SK-N-SH treated with all-trans-retinoic acid at 6 μM for 48 hours (cell line): ENCODE data around the gene NOM1.
"Not testable (repeated sequence)": the region's sequence is repeated elsewhere in the genome, so short reads cannot be mapped to it uniquely, and the experiment has no call there.

Experiments
- ARNTL ChIP-seq: fragments of 450-650 bp; formaldehyde crosslinking; IDR thresholded peaks from 2 replicates; pipeline ENCODE4 v1.5.0; 2020; ENCODE audit warnings: low read depth, mild to moderate bottlenecking, moderate library complexity, borderline replicate concordance
- CREB5 ChIP-seq: fragments of 250-450 bp; sonication (Bioruptor Pico); IDR thresholded peaks from 2 replicates; pipeline ENCODE4 v1.5.1; 2020; ENCODE audit warnings: low read depth, mild to moderate bottlenecking, moderate library complexity
- CSDC2 ChIP-seq: fragments of 250-450 bp; sonication (Bioruptor Pico); IDR thresholded peaks from 2 replicates; pipeline ENCODE4 v1.5.0; 2020; ENCODE audit warnings: mild to moderate bottlenecking, moderate library complexity
- CSRNP3 ChIP-seq: fragments of 250-450 bp; sonication (Bioruptor Pico); IDR thresholded peaks from 2 replicates; pipeline ENCODE4 v1.5.1; 2021; ENCODE audit warnings: mild to moderate bottlenecking, moderate library complexity
- ESRRG ChIP-seq: fragments of 250-450 bp; sonication (Bioruptor Pico); IDR thresholded peaks from 2 replicates; pipeline ENCODE4 v1.6.1; 2021; ENCODE audit warnings: mild to moderate bottlenecking
- GLIS3 ChIP-seq: fragments of 250-450 bp; sonication (Bioruptor Pico); IDR thresholded peaks from 2 replicates; pipeline ENCODE4 v1.5.0; 2020; ENCODE audit warnings: mild to moderate bottlenecking, moderate library complexity
- ISL1 ChIP-seq: fragments of 250-450 bp; sonication (Bioruptor Pico); IDR thresholded peaks from 2 replicates; pipeline ENCODE4 v2.1.2; 2022; ENCODE audit warnings: mild to moderate bottlenecking, moderate library complexity
- PPARA ChIP-seq: fragments of 250-450 bp; sonication (Bioruptor Pico); IDR thresholded peaks from 2 replicates; pipeline ENCODE4 v1.5.0; 2020; ENCODE audit warnings: mild to moderate bottlenecking, borderline replicate concordance
- TOX ChIP-seq: fragments of 250-450 bp; sonication (Bioruptor Pico); IDR thresholded peaks from 2 replicates; pipeline ENCODE4 v1.8.0; 2021; ENCODE audit warnings: mild to moderate bottlenecking, moderate library complexity, borderline replicate concordance
- ZFP3 ChIP-seq: fragments of 250-450 bp; sonication (Bioruptor Pico); IDR thresholded peaks from 2 replicates; pipeline ENCODE4 v1.5.0; 2020; ENCODE audit warnings: mild to moderate bottlenecking, moderate library complexity
- ZFP30 ChIP-seq: fragments of 450-650 bp; formaldehyde crosslinking; IDR thresholded peaks from 2 replicates; pipeline ENCODE4 v1.5.0; 2022; ENCODE audit warnings: mild to moderate bottlenecking, moderate library complexity
- ZNF565 ChIP-seq: fragments of 450-650 bp; formaldehyde crosslinking; conservative IDR thresholded peaks from 2 replicates; pipeline ENCODE4 v1.5.0; 2020; ENCODE audit warnings: low read depth, mild to moderate bottlenecking, moderate library complexity
- ZNF8 ChIP-seq: fragments of 450-650 bp; formaldehyde crosslinking; IDR thresholded peaks from 2 replicates; pipeline ENCODE4 v1.5.0; 2020; ENCODE audit warnings: mild to moderate bottlenecking, moderate library complexity
- TF ChIP-seq, protein P1 (sequence below): fragments of 250-450 bp; sonication (Bioruptor Pico); IDR thresholded peaks from 2 replicates; pipeline ENCODE4 v1.8.0; 2020; ENCODE audit warnings: mild to moderate bottlenecking, moderate library complexity, borderline replicate concordance

DNA sequence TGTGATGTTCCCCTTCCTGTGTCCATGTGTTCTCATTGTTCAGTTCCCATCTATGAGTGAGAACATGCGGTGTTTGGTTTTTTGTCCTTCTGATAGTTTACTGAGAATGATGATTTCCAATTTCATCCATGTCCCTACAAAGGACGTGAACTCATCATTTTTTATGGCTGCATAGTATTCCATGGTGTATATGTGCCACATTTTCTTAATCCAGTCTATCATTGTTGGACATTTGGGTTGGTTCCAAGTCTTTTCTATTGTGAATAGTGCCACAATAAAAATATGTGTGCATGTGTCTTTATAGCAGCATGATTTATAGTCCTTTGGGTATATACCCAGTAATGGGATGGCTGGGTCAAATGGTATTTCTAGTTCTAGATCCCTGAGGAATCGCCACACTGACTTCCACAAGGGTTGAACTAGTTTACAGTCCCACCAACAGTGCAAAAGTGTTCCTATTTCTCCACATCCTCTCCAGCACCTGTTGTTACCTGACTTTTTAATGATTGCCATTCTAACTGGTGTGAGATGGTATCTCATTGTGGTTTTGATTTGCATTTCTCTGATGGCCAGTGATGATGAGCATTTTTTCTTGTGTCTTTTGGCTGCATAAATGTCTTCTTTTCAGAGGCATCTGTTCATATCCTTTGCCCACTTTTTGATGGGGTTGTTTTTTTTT is 39.8 kb upstream of the NOM1 start:
- not testable (repeated sequence) for TF ChIP-seq TOX (CRISPR knock-in tag); ZNF8 (CRISPR knock-in tag); CREB5 (CRISPR knock-in tag); PPARA (CRISPR knock-in tag); GLIS3 (CRISPR knock-in tag); ZNF565; CSRNP3 (CRISPR knock-in tag); ARNTL (CRISPR knock-in tag); ISL1; ZFP30 (CRISPR knock-in tag); CSDC2 (CRISPR knock-in tag); ZFP3 (CRISPR knock-in tag); ESRRG (CRISPR knock-in tag)
- TF ChIP-seq, protein P1, sequence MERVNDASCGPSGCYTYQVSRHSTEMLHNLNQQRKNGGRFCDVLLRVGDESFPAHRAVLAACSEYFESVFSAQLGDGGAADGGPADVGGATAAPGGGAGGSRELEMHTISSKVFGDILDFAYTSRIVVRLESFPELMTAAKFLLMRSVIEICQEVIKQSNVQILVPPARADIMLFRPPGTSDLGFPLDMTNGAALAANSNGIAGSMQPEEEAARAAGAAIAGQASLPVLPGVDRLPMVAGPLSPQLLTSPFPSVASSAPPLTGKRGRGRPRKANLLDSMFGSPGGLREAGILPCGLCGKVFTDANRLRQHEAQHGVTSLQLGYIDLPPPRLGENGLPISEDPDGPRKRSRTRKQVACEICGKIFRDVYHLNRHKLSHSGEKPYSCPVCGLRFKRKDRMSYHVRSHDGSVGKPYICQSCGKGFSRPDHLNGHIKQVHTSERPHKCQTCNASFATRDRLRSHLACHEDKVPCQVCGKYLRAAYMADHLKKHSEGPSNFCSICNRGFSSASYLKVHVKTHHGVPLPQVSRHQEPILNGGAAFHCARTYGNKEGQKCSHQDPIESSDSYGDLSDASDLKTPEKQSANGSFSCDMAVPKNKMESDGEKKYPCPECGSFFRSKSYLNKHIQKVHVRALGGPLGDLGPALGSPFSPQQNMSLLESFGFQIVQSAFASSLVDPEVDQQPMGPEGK, result not testable (repeated sequence)
